GM19468 (cell line): ENCODE measurements around the gene VPS36.
"Not testable (repeated sequence)": the region's sequence is repeated elsewhere in the genome, so short reads cannot be mapped to it uniquely, and the experiment has no call there.

Experiments
- ATAC-seq: cut with Tn5 transposase; IDR thresholded peaks from one replicate; pipeline ENCODE4 v1.9.1; 2021; ENCODE audit warnings: mild to moderate bottlenecking, moderate library complexity, moderate number of reproducible peaks; ENCODE audit not compliant: unreplicated experiment; ENCODE audit errors: extremely low read depth

The VPS36 gene

GRCh38 chr13:52385870-52386269 lies 64.6 kb downstream of the VPS36 start:
- ATAC-seq: no peak

- ATAC-seq: no peak
Observed at GRCh38 chr13:52383366-52383765, 67.1 kb downstream of the VPS36 start.

DNA sequence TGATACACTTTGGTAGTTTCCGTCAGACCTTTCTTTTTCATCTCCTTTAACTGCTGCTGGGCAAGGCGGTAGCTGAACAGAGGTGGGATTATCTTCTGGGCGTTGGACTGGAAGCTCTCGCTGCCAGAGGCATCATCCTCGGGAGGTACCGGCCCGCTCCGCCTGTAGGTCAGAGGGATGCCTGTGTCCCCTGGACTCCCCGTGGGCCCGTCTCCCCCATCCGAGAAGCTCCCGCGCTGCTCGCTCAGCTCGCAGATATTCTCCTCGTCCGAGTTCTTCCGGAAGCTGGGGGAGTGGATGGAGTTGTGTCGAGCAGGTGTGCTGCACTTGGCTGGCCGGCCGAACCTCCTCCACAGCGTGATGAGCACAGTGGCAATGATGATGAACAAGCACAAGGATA lies 72.1 kb downstream of the VPS36 start:
- no peak for ATAC-seq

- ATAC-seq: no peak
Observed at GRCh38 chr13:52377898-52378297, 72.5 kb downstream of the VPS36 start.

DNA sequence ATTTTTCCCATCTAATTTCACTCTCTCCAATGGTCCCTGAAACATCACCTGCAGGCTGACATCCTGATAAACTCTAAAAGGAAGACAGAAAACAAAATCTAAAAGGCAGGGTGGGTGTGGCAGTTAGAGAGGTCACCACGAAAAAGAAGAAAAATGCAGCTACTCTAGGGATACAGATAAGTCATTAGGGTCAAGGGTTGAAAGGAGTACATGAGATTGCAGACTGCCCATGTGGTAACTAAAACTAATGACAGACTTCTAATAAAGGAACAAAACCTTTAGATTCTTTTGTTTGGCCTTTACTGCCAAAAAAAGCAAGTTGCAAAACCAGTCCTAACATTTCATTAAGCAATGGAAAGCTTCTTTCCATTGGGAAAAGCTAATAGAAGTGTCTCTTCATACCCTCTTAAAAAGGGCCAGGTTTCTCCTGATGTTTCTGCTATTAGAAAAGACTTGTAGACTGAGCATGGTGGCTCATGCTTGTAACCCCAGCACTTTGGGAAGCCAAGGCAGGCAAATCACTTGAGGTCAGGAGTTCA lies 75.5 kb downstream of the VPS36 start:
- no peak for ATAC-seq

GRCh38 chr13:52374389-52374788 lies 76.0 kb downstream of the VPS36 start:
- no peak for ATAC-seq

DNA sequence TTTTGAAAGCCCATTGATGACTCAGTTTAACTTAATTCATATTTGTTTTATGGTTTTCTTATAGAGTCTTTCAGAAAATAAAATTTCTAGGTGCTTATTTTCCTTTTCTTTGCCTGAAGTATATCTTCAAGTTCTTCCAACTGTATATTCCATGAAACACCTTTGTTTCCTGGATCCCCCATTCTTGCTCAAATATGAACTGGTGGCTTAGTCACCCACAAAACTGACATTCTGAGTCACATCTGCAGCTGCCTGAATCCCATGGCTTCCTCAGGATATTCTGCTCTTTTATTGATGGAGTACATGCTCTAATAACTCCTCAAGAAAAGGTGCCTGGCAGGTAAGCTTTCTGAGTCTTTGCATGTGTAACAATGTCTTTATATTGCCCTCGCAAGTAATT lies 77.2 kb downstream of the VPS36 start:
- not testable (repeated sequence) for ATAC-seq

GRCh38 chr13:52371736-52372247 lies 78.6 kb downstream of the VPS36 start:
- no peak for ATAC-seq

- ATAC-seq: no peak
Observed at GRCh38 chr13:52366291-52366690, 84.1 kb downstream of the VPS36 start.
